HG02759 (cell line): ENCODE measurements around the gene NAA10.
A peak's percentile ranks its signal among the peaks of the same experiment; 100 is the strongest.

Source experiments
- ATAC-seq: cut with Tn5 transposase; IDR thresholded peaks from one replicate; pipeline ENCODE4 v1.9.1; 2021; ENCODE audit warnings: mild to moderate bottlenecking, moderate library complexity; ENCODE audit not compliant: unreplicated experiment

NAA10 gene

GRCh38 chrX:153934762-153935325 lies at the start of gene NAA10:
TSS of gene NAA10 (minus strand) at chrX:153935037. CDS start at chrX:153934904, 133 bp downstream.
- ATAC-seq: peak; percentile 93

- no peak for ATAC-seq
Observed at GRCh38 chrX:153983321-153983801, 48.5 kb upstream of the NAA10 start.

GRCh38 chrX:153981771-153982533 lies 47.1 kb upstream of the NAA10 start:
- no peak for ATAC-seq

GRCh38 chrX:153981231-153981630 lies 46.4 kb upstream of the NAA10 start:
- ATAC-seq: no peak

DNA sequence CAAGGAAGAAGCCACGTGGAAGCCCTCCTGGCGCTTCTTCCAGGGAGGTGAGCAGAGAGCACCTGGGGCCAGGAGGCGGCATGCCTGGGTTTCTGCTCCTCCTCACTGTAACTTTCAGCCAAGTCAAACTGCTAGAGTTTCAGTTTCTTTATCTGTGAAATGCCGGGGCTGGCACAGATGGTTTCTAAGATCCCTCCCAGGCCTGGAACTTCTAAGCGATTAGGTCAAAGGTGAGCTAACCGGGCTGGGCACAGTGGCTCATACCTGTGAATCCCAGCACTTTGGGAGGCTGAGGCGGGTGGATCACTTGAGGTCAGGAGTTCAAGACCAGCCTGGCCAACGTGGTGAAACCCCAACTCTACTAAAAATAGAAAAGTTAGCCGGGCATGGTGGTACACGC lies 45.6 kb upstream of the NAA10 start:
- ATAC-seq: peak; percentile 45

DNA sequence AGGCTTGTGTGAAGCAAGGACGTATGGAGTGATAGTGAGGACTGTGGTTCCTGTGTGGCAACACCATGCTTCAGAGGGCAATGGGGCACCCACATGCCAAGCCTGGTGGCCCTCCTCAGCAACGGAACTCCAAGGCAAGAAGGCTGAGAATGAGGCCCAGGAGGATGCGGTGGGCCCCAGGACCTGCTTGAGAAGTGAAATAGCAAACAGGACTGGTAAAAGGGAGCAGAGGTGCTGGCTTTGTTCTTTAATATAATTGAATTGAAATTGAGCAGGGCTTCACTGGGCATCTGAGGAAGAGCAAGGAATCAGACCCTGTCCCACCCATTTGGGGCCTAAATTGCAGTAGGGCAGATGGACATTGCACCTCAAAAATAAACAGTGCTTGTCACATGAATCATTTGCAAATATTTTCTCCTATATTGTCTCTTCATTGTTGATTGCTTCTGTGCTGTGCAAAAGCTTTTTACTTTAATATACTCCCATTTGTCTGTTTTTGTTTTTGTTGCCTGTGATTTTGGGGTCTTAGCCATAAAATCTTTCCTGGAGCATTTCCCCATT lies 40.0 kb upstream of the NAA10 start:
- ATAC-seq: no peak

- ATAC-seq: no peak
Observed at GRCh38 chrX:153974003-153974725, 39.3 kb upstream of the NAA10 start.

GRCh38 chrX:153973127-153974002 lies 38.5 kb upstream of the NAA10 start:
- no peak for ATAC-seq

GRCh38 chrX:153972368-153973126 lies 37.7 kb upstream of the NAA10 start, which contains the start of gene TMEM187:
TSS of gene TMEM187 (plus strand) at chrX:153972754. CDS start at chrX:153982063, 9,309 bp downstream.
- ATAC-seq: peak; percentile 57

DNA sequence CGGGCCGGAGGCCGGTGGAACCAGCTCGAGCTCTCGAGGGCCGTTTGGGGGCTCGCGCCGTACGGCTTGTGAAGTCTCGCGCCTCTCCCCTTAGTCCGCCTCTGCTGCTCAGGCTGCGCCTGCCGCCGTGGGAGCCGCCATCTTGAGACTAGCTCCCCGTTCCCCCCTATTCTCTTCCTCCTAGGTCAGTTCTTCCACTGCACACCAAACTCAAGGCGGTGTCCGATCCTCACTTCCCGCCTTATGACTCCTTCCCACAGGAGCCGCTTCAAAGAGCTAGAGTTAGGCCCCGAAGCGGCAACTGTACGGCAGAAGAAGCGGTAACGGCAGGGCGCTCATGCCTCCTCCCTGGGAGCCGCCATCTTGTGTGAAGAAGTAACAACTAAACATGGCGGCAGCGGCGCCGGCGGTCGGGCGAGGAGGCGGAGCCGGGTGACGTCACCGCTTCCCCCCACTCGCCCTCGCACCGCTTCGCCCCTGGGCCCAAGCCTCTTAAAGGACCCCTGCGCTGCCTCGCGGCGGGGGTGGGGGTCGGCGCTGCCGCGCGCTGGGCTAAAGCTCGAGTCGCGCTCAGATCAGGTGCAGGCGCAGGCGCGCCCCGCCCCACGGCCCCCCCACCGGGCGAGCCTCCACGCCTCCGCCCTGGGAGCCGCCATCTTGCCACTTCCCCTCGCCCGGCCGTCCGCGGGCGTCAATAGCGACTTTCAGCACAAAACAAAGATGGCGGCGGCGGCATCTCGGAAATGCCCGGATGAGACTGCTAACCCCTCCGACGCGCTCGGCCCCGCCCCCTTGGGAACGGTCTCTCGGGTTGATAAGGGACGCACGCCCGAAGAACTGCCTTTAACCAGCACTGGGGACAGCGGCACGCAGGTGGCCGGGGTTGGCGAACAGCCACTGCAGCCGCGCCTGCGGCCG lies 36.9 kb upstream of the NAA10 start, which contains the start of gene HCFC1:
Gene HCFC1 (minus strand): TSS at position 369 of the 918 bp plus-strand sequence. CDS start 978 bp downstream, outside the sequence.
- ATAC-seq: peak; percentile 47

- peak; percentile 38 for ATAC-seq
Observed at GRCh38 chrX:153971124-153971449, 36.2 kb upstream of the NAA10 start.

DNA sequence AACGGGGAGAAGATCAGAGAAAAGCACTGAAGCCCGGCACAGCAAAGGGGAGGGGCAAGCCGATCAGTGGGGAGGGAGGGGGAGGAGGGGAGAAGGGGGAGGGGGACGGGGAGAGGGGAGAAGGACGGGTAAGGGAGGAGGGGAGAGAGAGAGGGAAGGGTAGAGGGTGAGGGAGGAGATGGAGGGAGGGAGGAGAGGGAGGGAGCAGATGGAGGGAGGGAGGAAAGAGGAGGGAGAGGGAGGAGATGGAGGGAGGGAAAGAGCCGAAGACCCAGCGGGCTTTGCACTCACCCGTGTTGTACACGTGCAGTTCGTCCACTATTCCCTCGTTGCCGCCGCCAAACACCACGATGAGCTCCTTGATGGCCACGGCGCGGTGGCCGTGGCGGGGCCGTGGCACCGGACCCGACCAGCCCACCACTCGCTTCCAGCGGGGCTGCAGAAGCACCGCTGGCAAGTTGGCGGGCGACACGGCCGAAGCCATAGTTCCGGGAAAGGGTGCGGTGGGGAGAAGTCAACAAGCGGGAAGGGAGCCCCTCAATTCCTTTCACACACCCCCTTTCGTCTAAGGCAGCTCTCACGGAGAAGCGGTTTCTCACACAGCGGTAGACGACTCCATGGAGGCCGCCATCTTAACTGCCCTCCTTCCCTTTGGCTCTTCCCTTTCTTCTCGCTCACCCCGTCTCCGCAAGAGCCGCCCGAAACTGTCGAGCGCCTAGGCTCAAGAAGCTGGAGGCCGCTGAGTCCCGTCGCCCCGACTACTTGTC lies 35.7 kb upstream of the NAA10 start:
- no peak for ATAC-seq

GRCh38 chrX:153969904-153970356 lies 35.1 kb upstream of the NAA10 start:
- ATAC-seq: no peak

- no peak for ATAC-seq
Observed at GRCh38 chrX:153969125-153969903, 34.5 kb upstream of the NAA10 start.

GRCh38 chrX:153968754-153969124 lies 33.9 kb upstream of the NAA10 start:
- ATAC-seq: no peak

DNA sequence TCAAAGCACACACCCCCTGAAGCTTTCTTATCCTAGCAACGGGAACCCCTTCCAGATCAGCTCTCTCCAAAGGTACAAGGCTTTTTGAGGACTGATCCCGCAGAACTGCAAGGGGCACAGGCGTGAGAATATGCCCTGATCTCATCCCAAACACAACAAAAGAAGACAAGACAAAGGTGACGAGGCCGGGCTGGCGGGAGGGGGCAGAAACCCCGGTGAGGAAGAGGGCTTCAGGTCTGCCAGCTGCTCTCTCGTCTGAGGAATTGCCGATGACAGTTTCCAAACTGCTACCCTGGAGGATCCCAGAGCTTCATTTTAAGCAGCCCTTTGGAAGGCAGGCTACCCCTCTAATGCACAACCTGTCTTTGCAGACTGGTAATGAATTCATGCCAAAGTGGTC lies 33.4 kb upstream of the NAA10 start:
- ATAC-seq: no peak
